Measurements from ENCODE around the gene CCDC3.

Gene CCDC3

GRCh38 chr10:12922117-12922900 lies 79.2 kb downstream of the CCDC3 start:
- DNase-seq (ENCODE audit: low spot score), result no peak

- no peak for DNase-seq (ENCODE audit: low spot score)
Measured at GRCh38 chr10:12921163-12921562, 80.3 kb downstream of the CCDC3 start.

GRCh38 chr10:12919574-12919973 lies 81.9 kb downstream of the CCDC3 start:
- DNase-seq (ENCODE audit: low spot score), result no peak

GRCh38 chr10:12916587-12916986 lies 84.9 kb downstream of the CCDC3 start:
- no peak for DNase-seq (ENCODE audit: low spot score)

- DNase-seq (ENCODE audit: low spot score), result no peak
Measured at GRCh38 chr10:12915637-12916168, 85.8 kb downstream of the CCDC3 start.

- DNase-seq (ENCODE audit: low spot score), result no peak
Measured at GRCh38 chr10:12914111-12914510, 87.4 kb downstream of the CCDC3 start.

- DNase-seq (ENCODE audit: low spot score), result no peak
Measured at GRCh38 chr10:12911795-12912194, 89.7 kb downstream of the CCDC3 start.

GRCh38 chr10:12910835-12911234 lies 90.7 kb downstream of the CCDC3 start:
- no peak for DNase-seq (ENCODE audit: low spot score)

GRCh38 chr10:12909836-12910185 lies 91.7 kb downstream of the CCDC3 start:
- no peak for DNase-seq (ENCODE audit: low spot score)

GRCh38 chr10:12909182-12909835 lies 92.2 kb downstream of the CCDC3 start:
- DNase-seq (ENCODE audit: low spot score), result no peak

- DNase-seq (ENCODE audit: low spot score), result no peak
Measured at GRCh38 chr10:12908773-12909172, 92.7 kb downstream of the CCDC3 start.

- no peak for DNase-seq (ENCODE audit: low spot score)
Measured at GRCh38 chr10:12907656-12908055, 93.9 kb downstream of the CCDC3 start.

- no peak for DNase-seq (ENCODE audit: low spot score)
Measured at GRCh38 chr10:12906051-12906541, 95.4 kb downstream of the CCDC3 start.

- DNase-seq (ENCODE audit: low spot score), result no peak
Measured at GRCh38 chr10:12905067-12905466, 96.4 kb downstream of the CCDC3 start.

- DNase-seq (ENCODE audit: low spot score), result no peak
Measured at GRCh38 chr10:12902851-12903358, 98.6 kb downstream of the CCDC3 start.

GRCh38 chr10:12902135-12902572 lies 99.4 kb downstream of the CCDC3 start:
- peak; percentile 62 for DNase-seq (ENCODE audit: low spot score)

GRCh38 chr10:12899546-12899945 lies 102.0 kb downstream of the CCDC3 start:
- DNase-seq (ENCODE audit: low spot score), result no peak

GRCh38 chr10:12898271-12898670 lies 103.2 kb downstream of the CCDC3 start:
- DNase-seq (ENCODE audit: low spot score), result no peak

- no peak for DNase-seq (ENCODE audit: low spot score)
Measured at GRCh38 chr10:12897278-12897677, 104.2 kb downstream of the CCDC3 start.

- DNase-seq (ENCODE audit: low spot score), result no peak
Measured at GRCh38 chr10:12896251-12896650, 105.3 kb downstream of the CCDC3 start.

- no peak for DNase-seq (ENCODE audit: low spot score)
Measured at GRCh38 chr10:12892924-12893323, 108.6 kb downstream of the CCDC3 start.

GRCh38 chr10:12890958-12891357 lies 110.6 kb downstream of the CCDC3 start:
- no peak for DNase-seq (ENCODE audit: low spot score)

GRCh38 chr10:12888470-12888869 lies 113.0 kb downstream of the CCDC3 start:
- no peak for DNase-seq (ENCODE audit: low spot score)
